Measurements from ENCODE around the gene DHRS1.

DHRS1 gene

DNA sequence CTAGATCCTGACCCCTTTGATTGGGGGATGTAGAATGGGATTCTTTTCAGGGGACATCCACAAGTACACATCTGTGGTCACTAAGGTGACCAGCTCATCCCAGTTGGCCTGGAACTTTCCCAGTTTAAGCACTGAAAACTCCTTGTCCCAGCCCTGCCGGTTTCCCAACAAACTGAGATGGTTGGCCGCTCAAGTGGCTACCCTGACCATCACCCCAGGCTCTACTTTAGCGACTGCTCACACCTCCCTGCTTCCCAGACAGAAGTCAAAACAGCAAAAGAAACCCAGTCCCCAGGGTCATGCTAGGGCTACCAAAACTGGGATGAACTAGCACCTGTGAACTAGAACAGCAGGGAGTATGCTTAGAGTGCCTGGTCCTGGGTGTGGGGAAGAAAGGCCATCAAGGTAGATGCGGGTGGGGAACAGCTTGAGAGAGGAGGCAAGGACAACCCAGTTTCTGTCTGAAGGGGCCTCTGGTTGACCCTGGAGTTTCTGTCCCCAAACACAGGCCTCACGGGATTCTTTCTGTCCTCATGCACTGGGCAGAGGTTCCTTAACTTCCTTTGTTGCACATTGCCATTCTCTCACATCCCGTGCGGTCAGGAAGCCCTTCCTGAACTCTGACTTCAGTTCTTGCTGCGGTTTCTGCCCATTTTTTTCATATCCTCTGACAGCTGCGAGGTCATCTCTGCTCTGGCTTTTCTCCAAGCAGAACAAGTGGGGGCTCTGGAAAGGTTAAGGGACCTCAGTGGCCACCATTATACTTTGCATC is 13.3 kb upstream of the DHRS1 start:
- H3K9ac ChIP-seq (ENCODE audit: low read depth, low read length), result no peak overlapping the region
- peaks cover 12% of the 10 kb centered on the region for H3K27me3 ChIP-seq (ENCODE audit: control insufficient read depth, insufficient read depth, low read length)
- no peaks in the 10 kb centered on the region for H3K4me1 ChIP-seq (ENCODE audit: control insufficient read depth, insufficient read depth, low read length)
- peaks cover 8% of the 10 kb centered on the region for H3K36me3 ChIP-seq (ENCODE audit: control insufficient read depth, insufficient read depth, low read length)
- H3K9me3 ChIP-seq (ENCODE audit: control insufficient read depth, insufficient read depth, low read length), result no peaks in the 10 kb centered on the region
- no peak overlapping the region for H3K4me3 ChIP-seq (ENCODE audit: low read depth, low read length)

DNA sequence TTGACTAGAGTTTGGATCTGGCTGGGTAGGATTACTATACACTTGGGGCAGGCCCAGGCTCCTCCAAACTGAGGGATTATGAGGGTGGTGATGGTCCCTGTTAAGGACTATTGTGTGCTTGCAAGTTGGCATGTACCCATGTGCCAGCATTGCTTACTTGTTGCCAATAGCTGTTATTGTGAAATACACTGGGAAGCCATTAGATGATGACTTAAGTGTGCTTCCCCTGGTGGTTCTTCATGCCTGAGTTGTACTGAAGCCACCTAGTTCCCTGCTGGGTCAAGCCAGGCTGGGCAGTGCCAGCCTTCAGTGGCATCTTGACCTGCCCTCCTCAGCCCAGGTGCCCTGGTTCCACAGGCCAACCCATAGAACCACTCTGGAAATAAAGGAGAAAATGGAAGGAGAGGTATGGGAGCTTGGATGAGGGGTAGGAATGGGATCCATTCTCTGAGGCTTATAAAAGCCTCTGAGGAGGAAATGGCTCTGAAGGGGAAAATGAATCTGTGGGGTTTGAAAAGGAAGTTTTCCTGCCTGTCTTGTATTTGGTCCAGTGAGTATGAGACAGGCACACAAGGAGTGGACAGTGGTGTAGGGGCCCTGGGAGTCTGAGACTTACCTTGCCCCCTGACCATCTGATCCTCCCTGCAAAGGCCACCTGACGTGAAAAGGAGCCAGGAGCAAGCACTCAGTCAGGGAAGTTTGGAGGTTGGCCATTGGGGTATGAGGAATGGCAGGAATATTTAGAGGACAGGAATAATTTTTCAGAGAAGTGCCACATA is 12.4 kb upstream of the DHRS1 start:
- Histone ChIP-seq H3K4me3 (ENCODE audit: low read depth, low read length) (no peak overlapping the region), H3K9ac (ENCODE audit: low read depth, low read length) (no peak overlapping the region), H3K27me3 (ENCODE audit: control insufficient read depth, insufficient read depth, low read length) (peaks cover 3% of the 10 kb centered on the region), H3K4me1 (ENCODE audit: control insufficient read depth, insufficient read depth, low read length) (no peaks in the 10 kb centered on the region), H3K9me3 (ENCODE audit: control insufficient read depth, insufficient read depth, low read length) (no peaks in the 10 kb centered on the region), H3K36me3 (ENCODE audit: control insufficient read depth, insufficient read depth, low read length) (peaks cover 7% of the 10 kb centered on the region)

GRCh38 chr14:24310646-24311604 is 11.3 kb upstream of the DHRS1 start, which contains the start of gene LTB4R:
Gene LTB4R, plus strand, starts transcription at chr14:24311502. Its CDS starts 4,150 bp downstream, at chr14:24315652.
- Histone ChIP-seq H3K4me1 (ENCODE audit: control insufficient read depth, insufficient read depth, low read length) (no peaks in the 10 kb centered on the region), H3K36me3 (ENCODE audit: control insufficient read depth, insufficient read depth, low read length) (peaks cover 10% of the 10 kb centered on the region), H3K27me3 (ENCODE audit: control insufficient read depth, insufficient read depth, low read length) (no peaks in the 10 kb centered on the region), H3K4me3 (ENCODE audit: low read depth, low read length) (no peak within 1 kb of the TSS), H3K9ac (ENCODE audit: low read depth, low read length) (no peak within 1 kb of the TSS), H3K9me3 (ENCODE audit: control insufficient read depth, insufficient read depth, low read length) (no peaks in the 10 kb centered on the region)

GRCh38 chr14:24310265-24310645 is 10.7 kb upstream of the DHRS1 start:
- Histone ChIP-seq H3K9me3 (ENCODE audit: control insufficient read depth, insufficient read depth, low read length) (no peaks in the 10 kb centered on the region), H3K4me1 (ENCODE audit: control insufficient read depth, insufficient read depth, low read length) (no peaks in the 10 kb centered on the region), H3K9ac (ENCODE audit: low read depth, low read length) (no peak overlapping the region), H3K4me3 (ENCODE audit: low read depth, low read length) (no peak overlapping the region), H3K36me3 (ENCODE audit: control insufficient read depth, insufficient read depth, low read length) (peaks cover 16% of the 10 kb centered on the region), H3K27me3 (ENCODE audit: control insufficient read depth, insufficient read depth, low read length) (no peaks in the 10 kb centered on the region)

DNA sequence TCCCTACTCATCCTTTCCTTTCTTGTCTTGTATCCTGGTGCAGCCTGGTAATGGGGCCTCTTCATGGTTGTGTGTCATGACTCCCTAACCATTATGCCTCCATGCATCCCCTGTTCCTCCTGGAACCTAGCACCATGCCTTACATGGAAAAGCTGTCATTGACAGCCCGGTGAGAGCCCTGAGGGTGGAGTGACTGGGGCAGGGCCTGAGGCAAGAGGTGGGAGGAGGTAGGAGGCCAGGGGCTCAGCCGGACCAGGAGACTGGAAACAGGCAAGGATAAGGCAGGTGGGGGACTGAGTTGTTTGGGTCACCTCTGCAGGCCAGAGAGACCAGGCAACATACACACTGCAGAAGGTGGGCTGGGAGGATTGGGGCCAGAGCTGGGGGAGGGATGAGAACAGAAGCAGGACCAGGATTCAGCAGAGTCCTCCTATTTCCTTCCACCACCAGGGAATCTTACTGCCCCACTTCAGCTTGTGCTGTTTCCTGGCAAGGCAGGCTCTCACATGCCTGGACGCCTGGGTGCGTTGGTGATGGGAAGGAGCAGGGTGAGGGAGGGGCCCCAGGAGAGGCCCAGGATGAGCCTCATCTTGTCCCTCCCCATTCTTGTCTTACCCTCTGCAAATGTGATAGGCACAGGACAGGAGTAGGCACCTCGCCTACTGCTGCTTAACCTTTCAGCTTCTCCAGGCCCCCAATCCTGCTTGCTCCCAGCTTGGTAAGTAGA is 10.1 kb upstream of the DHRS1 start, which contains the start of gene LTB4R2:
Gene LTB4R2 (plus strand): TSS at position 603 of the 727 bp plus-strand sequence. CDS start 525 bp downstream, outside the sequence.
- no peaks in the 10 kb centered on the region for H3K9me3 ChIP-seq (ENCODE audit: control insufficient read depth, insufficient read depth, low read length)
- H3K4me3 ChIP-seq (ENCODE audit: low read depth, low read length), result no peak within 1 kb of the TSS
- no peaks in the 10 kb centered on the region for H3K4me1 ChIP-seq (ENCODE audit: control insufficient read depth, insufficient read depth, low read length)
- no peak within 1 kb of the TSS for H3K9ac ChIP-seq (ENCODE audit: low read depth, low read length)
- no peaks in the 10 kb centered on the region for H3K27me3 ChIP-seq (ENCODE audit: control insufficient read depth, insufficient read depth, low read length)
- peaks cover 20% of the 10 kb centered on the region for H3K36me3 ChIP-seq (ENCODE audit: control insufficient read depth, insufficient read depth, low read length)

GRCh38 chr14:24308342-24309124 is 9.0 kb upstream of the DHRS1 start:
- Histone ChIP-seq H3K4me1 (ENCODE audit: control insufficient read depth, insufficient read depth, low read length) (no peaks in the 10 kb centered on the region), H3K27me3 (ENCODE audit: control insufficient read depth, insufficient read depth, low read length) (no peaks in the 10 kb centered on the region), H3K4me3 (ENCODE audit: low read depth, low read length) (no peak overlapping the region), H3K36me3 (ENCODE audit: control insufficient read depth, insufficient read depth, low read length) (peaks cover 32% of the 10 kb centered on the region), H3K9me3 (ENCODE audit: control insufficient read depth, insufficient read depth, low read length) (no peaks in the 10 kb centered on the region), H3K9ac (ENCODE audit: low read depth, low read length) (no peak overlapping the region)

GRCh38 chr14:24307575-24308341 is 8.2 kb upstream of the DHRS1 start, which contains the start of gene CIDEB:
Gene CIDEB, minus strand, starts transcription at chr14:24307977. Its CDS starts 119 bp downstream, at chr14:24307858.
- Histone ChIP-seq H3K4me3 (ENCODE audit: low read depth, low read length) (no peak within 1 kb of the TSS), H3K4me1 (ENCODE audit: control insufficient read depth, insufficient read depth, low read length) (no peaks in the 10 kb centered on the region), H3K9ac (ENCODE audit: low read depth, low read length) (no peak within 1 kb of the TSS), H3K9me3 (ENCODE audit: control insufficient read depth, insufficient read depth, low read length) (no peaks in the 10 kb centered on the region), H3K36me3 (ENCODE audit: control insufficient read depth, insufficient read depth, low read length) (peaks cover 38% of the 10 kb centered on the region), H3K27me3 (ENCODE audit: control insufficient read depth, insufficient read depth, low read length) (no peaks in the 10 kb centered on the region)

GRCh38 chr14:24307156-24307574 is 7.6 kb upstream of the DHRS1 start:
- Histone ChIP-seq H3K4me1 (ENCODE audit: control insufficient read depth, insufficient read depth, low read length) (no peaks in the 10 kb centered on the region), H3K4me3 (ENCODE audit: low read depth, low read length) (no peak overlapping the region), H3K27me3 (ENCODE audit: control insufficient read depth, insufficient read depth, low read length) (no peaks in the 10 kb centered on the region), H3K9ac (ENCODE audit: low read depth, low read length) (no peak overlapping the region), H3K9me3 (ENCODE audit: control insufficient read depth, insufficient read depth, low read length) (no peaks in the 10 kb centered on the region), H3K36me3 (ENCODE audit: control insufficient read depth, insufficient read depth, low read length) (peaks cover 44% of the 10 kb centered on the region)

GRCh38 chr14:24304019-24304387 is 4.4 kb upstream of the DHRS1 start:
- Histone ChIP-seq H3K36me3 (ENCODE audit: control insufficient read depth, insufficient read depth, low read length) (peaks cover 43% of the 10 kb centered on the region), H3K9ac (ENCODE audit: low read depth, low read length) (no peak overlapping the region), H3K4me3 (ENCODE audit: low read depth, low read length) (no peak overlapping the region)

More at GRCh38 chr14:24304019-24304387, 4.4 kb upstream of the DHRS1 start:
- no peaks in the 10 kb centered on the region for H3K27me3 ChIP-seq (ENCODE audit: control insufficient read depth, insufficient read depth, low read length)
- no peaks in the 10 kb centered on the region for H3K4me1 ChIP-seq (ENCODE audit: control insufficient read depth, insufficient read depth, low read length)
- no peaks in the 10 kb centered on the region for H3K9me3 ChIP-seq (ENCODE audit: control insufficient read depth, insufficient read depth, low read length)
